HCT116 (cell line): ENCODE data around the gene NPEPL1.
"Not testable (repeated sequence)": the region's sequence is repeated elsewhere in the genome, so short reads cannot be mapped to it uniquely, and the experiment has no call there.

ENCODE experiments used
- CEBPB ChIP-seq: IDR thresholded peaks from 2 replicates; pipeline ENCODE4 v1.6.1; 2012; ENCODE audit warnings: low read depth
- EZH2 ChIP-seq: fragments of 200-600 bp; sonication (generic); IDR thresholded peaks from 2 replicates; pipeline ENCODE4 v1.6.1; 2017; ENCODE audit warnings: antibody characterized with exemption, mixed run types
- EZH2phosphoT487 ChIP-seq: fragments of 200-600 bp; IDR thresholded peaks from 2 replicates; pipeline ENCODE4 v1.6.1; 2018; ENCODE audit warnings: antibody characterized with exemption, borderline replicate concordance
- FOSL1 ChIP-seq: IDR thresholded peaks from 2 replicates; pipeline ENCODE4 v1.6.1; 2012; ENCODE audit warnings: low read depth
- MAX ChIP-seq: IDR thresholded peaks from 2 replicates; pipeline ENCODE4 v1.6.1; 2012
- POLR2A ChIP-seq: IDR thresholded peaks from 2 replicates; pipeline ENCODE4 v1.7.0; 2011; ENCODE audit warnings: borderline replicate concordance; ENCODE audit not compliant: insufficient read depth, insufficient read length; ENCODE audit errors: extremely low read depth
- POLR2AphosphoS5 ChIP-seq: IDR thresholded peaks from 2 replicates; pipeline ENCODE4 v1.6.1; 2011; ENCODE audit warnings: mild to moderate bottlenecking, low read depth, low read length, moderate library complexity
- RAD21 ChIP-seq: IDR thresholded peaks from 2 replicates; pipeline ENCODE4 v1.6.1; 2012; ENCODE audit warnings: low read depth, mild to moderate bottlenecking
- YY1 ChIP-seq: IDR thresholded peaks from 2 replicates; pipeline ENCODE4 v1.6.1; 2011; ENCODE audit warnings: low read length, low read depth, moderate library complexity, mild to moderate bottlenecking; ENCODE audit not compliant: insufficient replicate concordance; ENCODE audit errors: extremely low read depth
- ZBTB33 ChIP-seq: IDR thresholded peaks from 2 replicates; pipeline ENCODE4 v1.6.1; 2011; ENCODE audit warnings: mild to moderate bottlenecking, low read length, moderate library complexity; ENCODE audit not compliant: insufficient replicate concordance; ENCODE audit errors: extremely low read depth
- ZNF274 ChIP-seq: fragments of 200-500 bp; sonication (Bioruptor generic); IDR thresholded peaks from 2 replicates; pipeline ENCODE4 v1.6.1; 2014; ENCODE audit warnings: mild to moderate bottlenecking, low read depth, low read length, inconsistent platforms
- TF ChIP-seq, protein P1 (sequence below), 3 experiments: fragments of 200-600 bp in 1 of 3; sonication (generic) in 1 of 3; IDR thresholded peaks in 2 of 3; conservative IDR thresholded peaks in 1 of 3; 2 replicates each; pipeline ENCODE4 v1.5.1; 2012 to 2017; ENCODE audit warnings: low read depth in 2 of 3, low read length in 2 of 3, antibody characterized with exemption in 1 of 3, borderline replicate concordance in 1 of 3, control low read depth in 1 of 3, mild to moderate bottlenecking in 1 of 3, mixed read lengths in 1 of 3, mixed run types in 1 of 3, moderate library complexity in 1 of 3; ENCODE audit not compliant: insufficient read depth in 1 of 3
- TF ChIP-seq, protein P2 (sequence below): IDR thresholded peaks from 2 replicates; pipeline ENCODE4 v1.6.1; 2012

DNA sequence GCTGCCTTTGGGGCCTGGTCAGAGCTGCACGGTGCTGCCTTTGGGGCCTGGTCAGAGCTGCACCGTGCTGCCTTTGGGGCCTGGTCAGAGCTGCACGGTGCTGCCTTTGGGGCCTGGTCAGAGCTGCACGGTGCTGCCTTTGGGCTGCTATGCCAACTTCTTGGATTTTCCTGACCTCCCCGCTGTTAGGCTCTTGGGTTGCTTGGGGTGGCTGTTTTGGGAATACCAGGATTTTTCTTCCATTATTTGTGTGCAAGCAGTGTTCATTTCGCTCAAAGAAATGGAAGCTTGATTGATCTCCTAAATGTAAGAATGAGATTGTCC is 44.1 kb upstream of the NPEPL1 start:
- TF ChIP-seq, protein P1, sequence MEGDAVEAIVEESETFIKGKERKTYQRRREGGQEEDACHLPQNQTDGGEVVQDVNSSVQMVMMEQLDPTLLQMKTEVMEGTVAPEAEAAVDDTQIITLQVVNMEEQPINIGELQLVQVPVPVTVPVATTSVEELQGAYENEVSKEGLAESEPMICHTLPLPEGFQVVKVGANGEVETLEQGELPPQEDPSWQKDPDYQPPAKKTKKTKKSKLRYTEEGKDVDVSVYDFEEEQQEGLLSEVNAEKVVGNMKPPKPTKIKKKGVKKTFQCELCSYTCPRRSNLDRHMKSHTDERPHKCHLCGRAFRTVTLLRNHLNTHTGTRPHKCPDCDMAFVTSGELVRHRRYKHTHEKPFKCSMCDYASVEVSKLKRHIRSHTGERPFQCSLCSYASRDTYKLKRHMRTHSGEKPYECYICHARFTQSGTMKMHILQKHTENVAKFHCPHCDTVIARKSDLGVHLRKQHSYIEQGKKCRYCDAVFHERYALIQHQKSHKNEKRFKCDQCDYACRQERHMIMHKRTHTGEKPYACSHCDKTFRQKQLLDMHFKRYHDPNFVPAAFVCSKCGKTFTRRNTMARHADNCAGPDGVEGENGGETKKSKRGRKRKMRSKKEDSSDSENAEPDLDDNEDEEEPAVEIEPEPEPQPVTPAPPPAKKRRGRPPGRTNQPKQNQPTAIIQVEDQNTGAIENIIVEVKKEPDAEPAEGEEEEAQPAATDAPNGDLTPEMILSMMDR (IDR thresholded peaks at IDR 0.05 in 2 of 3, conservative IDR thresholded peaks at IDR 0.05 in 1 of 3; ENCODE audit: borderline replicate concordance in 1 of 3, insufficient read depth in 1 of 3, low read depth in 2 of 3, low read length in 2 of 3): not testable (repeated sequence)
- TF ChIP-seq, protein P2, sequence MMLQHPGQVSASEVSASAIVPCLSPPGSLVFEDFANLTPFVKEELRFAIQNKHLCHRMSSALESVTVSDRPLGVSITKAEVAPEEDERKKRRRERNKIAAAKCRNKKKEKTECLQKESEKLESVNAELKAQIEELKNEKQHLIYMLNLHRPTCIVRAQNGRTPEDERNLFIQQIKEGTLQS: not testable (repeated sequence)
- TF ChIP-seq EZH2phosphoT487, MAX, ZBTB33, POLR2A, RAD21, YY1, EZH2, ZNF274, CEBPB, POLR2AphosphoS5, FOSL1: not testable (repeated sequence)
